Anterior cingulate cortex (tissue), 58 donors: ENCODE results near the gene HDAC8.
"Not testable (repeated sequence)": the region's sequence is repeated elsewhere in the genome, so short reads cannot be mapped to it uniquely, and the experiment has no call there.

Experiments used
- DNase-seq, 58 donors: peaks; one replicate each; lab custom pipeline; 2025; lab: John Stamatoyannopoulos, UW

HDAC8 gene

GRCh38 chrX:72539822-72540221 is 32.8 kb downstream of the HDAC8 start:
- no peak for DNase-seq

- DNase-seq: peak in 3 of 58 donors; percentile 3 to 41 (median 9)
Measured at GRCh38 chrX:72536542-72536941, 36.1 kb downstream of the HDAC8 start.

GRCh38 chrX:72532366-72532765 is 40.3 kb downstream of the HDAC8 start:
- no peak for DNase-seq

GRCh38 chrX:72526534-72527508 is 45.8 kb downstream of the HDAC8 start:
- DNase-seq: no peak

- DNase-seq: no peak
Measured at GRCh38 chrX:72498782-72499181, 73.9 kb downstream of the HDAC8 start.

GRCh38 chrX:72495046-72495445 is 77.6 kb downstream of the HDAC8 start:
- DNase-seq: no peak

GRCh38 chrX:72492499-72492898 is 80.1 kb downstream of the HDAC8 start:
- DNase-seq: no peak

- not testable (repeated sequence) for DNase-seq
Measured at GRCh38 chrX:72490221-72490620, 82.4 kb downstream of the HDAC8 start.

GRCh38 chrX:72487661-72488060 is 85.0 kb downstream of the HDAC8 start:
- DNase-seq: no peak

GRCh38 chrX:72479324-72480274 is 93.0 kb downstream of the HDAC8 start:
- DNase-seq: no peak

- no peak for DNase-seq
Measured at GRCh38 chrX:72478853-72479252, 93.8 kb downstream of the HDAC8 start.

GRCh38 chrX:72478351-72478750 is 94.3 kb downstream of the HDAC8 start:
- no peak for DNase-seq

- no peak for DNase-seq
Measured at GRCh38 chrX:72477781-72478181, 94.9 kb downstream of the HDAC8 start.

GRCh38 chrX:72477376-72477775 is 95.3 kb downstream of the HDAC8 start:
- no peak for DNase-seq

GRCh38 chrX:72475952-72476668 is 96.5 kb downstream of the HDAC8 start:
- DNase-seq: no peak

- DNase-seq: no peak
Measured at GRCh38 chrX:72475338-72475737, 97.3 kb downstream of the HDAC8 start.

- DNase-seq: no peak
Measured at GRCh38 chrX:72470532-72471223, 102.0 kb downstream of the HDAC8 start.

- no peak for DNase-seq
Measured at GRCh38 chrX:72470117-72470516, 102.5 kb downstream of the HDAC8 start.

- DNase-seq: no peak
Measured at GRCh38 chrX:72468607-72469006, 104.0 kb downstream of the HDAC8 start.

GRCh38 chrX:72467135-72467534 is 105.5 kb downstream of the HDAC8 start:
- DNase-seq: no peak
